IPS-11a (cell line): Measurements from ENCODE around the gene FHIT.

ENCODE experiments used
- H3K4me3 ChIP-seq: one replicate; pipeline ENCODE4 v1.5.1; 2013; ENCODE audit warnings: low read depth, low read length, control low read depth

The FHIT gene

GRCh38 chr3:61172684-61173083 is 78.6 kb downstream of the FHIT start:
- H3K4me3 ChIP-seq: no peak overlapping the region

- no peak overlapping the region for H3K4me3 ChIP-seq
Observed at GRCh38 chr3:61172203-61172602, 79.0 kb downstream of the FHIT start.

- no peak overlapping the region for H3K4me3 ChIP-seq
Observed at GRCh38 chr3:61169621-61170251, 81.5 kb downstream of the FHIT start.

- H3K4me3 ChIP-seq: no peak overlapping the region
Observed at GRCh38 chr3:61168286-61168685, 83.0 kb downstream of the FHIT start.

- no peak overlapping the region for H3K4me3 ChIP-seq
Observed at GRCh38 chr3:61162965-61163364, 88.3 kb downstream of the FHIT start.

- no peak overlapping the region for H3K4me3 ChIP-seq
Observed at GRCh38 chr3:61158667-61159066, 92.6 kb downstream of the FHIT start.

GRCh38 chr3:61158216-61158615 is 93.0 kb downstream of the FHIT start:
- no peak overlapping the region for H3K4me3 ChIP-seq

- H3K4me3 ChIP-seq: no peak overlapping the region
Observed at GRCh38 chr3:61157414-61157813, 93.8 kb downstream of the FHIT start.

GRCh38 chr3:61155701-61156292 is 95.5 kb downstream of the FHIT start:
- no peak overlapping the region for H3K4me3 ChIP-seq

- no peak overlapping the region for H3K4me3 ChIP-seq
Observed at GRCh38 chr3:61154457-61155198, 96.6 kb downstream of the FHIT start.

- no peak overlapping the region for H3K4me3 ChIP-seq
Observed at GRCh38 chr3:61152071-61152470, 99.2 kb downstream of the FHIT start.

GRCh38 chr3:61149236-61149635 is 102.0 kb downstream of the FHIT start:
- H3K4me3 ChIP-seq: no peak overlapping the region

GRCh38 chr3:61146010-61146890 is 105.0 kb downstream of the FHIT start:
- H3K4me3 ChIP-seq: no peak overlapping the region

GRCh38 chr3:61141697-61142096 is 109.6 kb downstream of the FHIT start:
- H3K4me3 ChIP-seq: no peak overlapping the region

GRCh38 chr3:61141227-61141626 is 110.0 kb downstream of the FHIT start:
- H3K4me3 ChIP-seq: no peak overlapping the region

- H3K4me3 ChIP-seq: no peak overlapping the region
Observed at GRCh38 chr3:61139686-61140085, 111.6 kb downstream of the FHIT start.

GRCh38 chr3:61138401-61138800 is 112.9 kb downstream of the FHIT start:
- no peak overlapping the region for H3K4me3 ChIP-seq

- H3K4me3 ChIP-seq: no peak overlapping the region
Observed at GRCh38 chr3:61136191-61136590, 115.1 kb downstream of the FHIT start.

- H3K4me3 ChIP-seq: no peak overlapping the region
Observed at GRCh38 chr3:61134532-61134931, 116.7 kb downstream of the FHIT start.

GRCh38 chr3:61132062-61132461 is 119.2 kb downstream of the FHIT start:
- H3K4me3 ChIP-seq: no peak overlapping the region

- no peak overlapping the region for H3K4me3 ChIP-seq
Observed at GRCh38 chr3:61118830-61119229, 132.4 kb downstream of the FHIT start.
